Ascending aorta (tissue), 2 donors: ENCODE results near the gene ACSS3. TPM values are rescaled to one million over a fixed set of nuclear protein-coding genes. Genes with fewer than 3 reads are reported as not detected.
"Not testable (repeated sequence)": the region's sequence is repeated elsewhere in the genome, so short reads cannot be mapped to it uniquely, and the experiment has no call there.

ENCODE experiments used
- DNase-seq, 2 donors: peaks; one replicate each; pipeline ENCODE4 v3.0.0-alpha.2; 2019; ENCODE audit warnings: low spot score in 2 of 2
- H3K27ac ChIP-seq, 2 donors: fragments of 200-600 bp; sonication (generic); one replicate each; pipeline ENCODE4 v1.5.1; 2016 to 2017; ENCODE audit warnings: mild to moderate bottlenecking in 1 of 2
- H3K27me3 ChIP-seq: fragments of 200-600 bp; sonication (generic); one replicate; pipeline ENCODE4 v1.5.1; 2017
- H3K36me3 ChIP-seq, 2 donors: fragments of 200-600 bp; sonication (generic); one replicate each; pipeline ENCODE4 v1.5.1; 2016
- H3K4me1 ChIP-seq, 2 donors: fragments of 200-600 bp; sonication (generic); one replicate each; pipeline ENCODE4 v1.5.1; 2016 to 2017; ENCODE audit warnings: mild to moderate bottlenecking in 1 of 2
- H3K4me3 ChIP-seq, 2 donors: fragments of 200-600 bp; sonication (generic); one replicate each; pipeline ENCODE4 v1.5.1; 2016 to 2017; ENCODE audit warnings: mild to moderate bottlenecking in 1 of 2
- H3K9me3 ChIP-seq, 2 donors: fragments of 200-600 bp; sonication (generic); one replicate each; pipeline ENCODE4 v1.5.1; 2016
- CTCF ChIP-seq, 3 experiments: fragments of 200-600 bp in 2 of 3; fragments of 450-650 bp in 1 of 3; sonication (generic) in 2 of 3; IDR thresholded peaks; one replicate each; pipeline ENCODE4 v1.5.1; 2016 to 2019; ENCODE audit warnings: antibody characterized with exemption in 3 of 3, mild to moderate bottlenecking in 1 of 3, moderate library complexity in 1 of 3
- intact Hi-C: fragments of 100-400 bp; cut with DNase I; formaldehyde crosslinking; loops from one replicate; pipeline ENCODE4 v1.15.1; 2023
- total RNA-seq: library from RNA; depleted of rRNA; stranded (reverse); fragments of >200 nt; gene quantifications from one replicate; pipeline ENCODE4 v1.1.0, GENCODE V29; 2016

ACSS3 gene
- total RNA-seq, 1 donor from 2014 or later = 11.6 TPM

GRCh38 chr12:81196595-81196994 lies 118.7 kb downstream of the ACSS3 start:
- no peak for TF ChIP-seq CTCF (IDR thresholded peaks at IDR 0.05)
- Histone ChIP-seq H3K4me3 (no peak overlapping the region), H3K4me1 (no peaks in the 10 kb centered on the region), H3K27ac (no peak overlapping the region), H3K27me3 (no peaks in the 10 kb centered on the region), H3K9me3 (no peaks in the 10 kb centered on the region), H3K36me3 (no peaks in the 10 kb centered on the region)
- intact Hi-C loops = no loop called here
- no peak for DNase-seq

- H3K4me1 ChIP-seq, H3K27me3 ChIP-seq, H3K36me3 ChIP-seq, H3K27ac ChIP-seq, intact Hi-C loops, H3K4me3 ChIP-seq, H3K9me3 ChIP-seq, DNase-seq: not testable (repeated sequence)
These were observed 122.7 kb downstream of the ACSS3 start for GRCh38 chr12:81200561-81200960.

- Histone ChIP-seq H3K4me1 (no peaks in the 10 kb centered on the region), H3K27me3 (no peaks in the 10 kb centered on the region), H3K36me3 (no peaks in the 10 kb centered on the region), H3K27ac (no peak overlapping the region), H3K4me3 (no peak overlapping the region), H3K9me3 (no peaks in the 10 kb centered on the region)
- no peak for DNase-seq
- intact Hi-C loops = no loop called here
- no peak for TF ChIP-seq CTCF (IDR thresholded peaks at IDR 0.05)
These were observed 125.9 kb downstream of the ACSS3 start for GRCh38 chr12:81203671-81204204.

- no peak for TF ChIP-seq CTCF (IDR thresholded peaks at IDR 0.05)
- Histone ChIP-seq H3K27ac (no peak overlapping the region), H3K27me3 (no peaks in the 10 kb centered on the region), H3K4me3 (no peak overlapping the region), H3K9me3 (no peaks in the 10 kb centered on the region), H3K4me1 (peaks cover 3 to 4% of the 10 kb centered on the region in 2 donors), H3K36me3 (no peaks in the 10 kb centered on the region)
- no peak for DNase-seq
- intact Hi-C loops = no loop called here
These were observed 127.5 kb downstream of the ACSS3 start for GRCh38 chr12:81205416-81205815.

- no peak for TF ChIP-seq CTCF (IDR thresholded peaks at IDR 0.05)
- no peaks in the 10 kb centered on the region for H3K9me3 ChIP-seq
- DNase-seq = no peak
- intact Hi-C loops = no loop called here
- no peaks in the 10 kb centered on the region for H3K36me3 ChIP-seq
- H3K4me1 ChIP-seq = peaks cover 3 to 4% of the 10 kb centered on the region in 2 donors
- no peaks in the 10 kb centered on the region for H3K27me3 ChIP-seq
- H3K4me3 ChIP-seq = no peak overlapping the region
- H3K27ac ChIP-seq = no peak overlapping the region
These were observed 128.6 kb downstream of the ACSS3 start for GRCh38 chr12:81206429-81206828.

- no peak overlapping the region for H3K27ac ChIP-seq
- intact Hi-C loops = no loop called here
- H3K4me1 ChIP-seq = peaks cover 3 to 4% of the 10 kb centered on the region in 2 donors
- no peaks in the 10 kb centered on the region for H3K27me3 ChIP-seq
- no peaks in the 10 kb centered on the region for H3K9me3 ChIP-seq
- no peak overlapping the region for H3K4me3 ChIP-seq
- no peak for DNase-seq
- H3K36me3 ChIP-seq = no peaks in the 10 kb centered on the region
- no peak for TF ChIP-seq CTCF (IDR thresholded peaks at IDR 0.05)
These were observed 129.3 kb downstream of the ACSS3 start for GRCh38 chr12:81207173-81207572.
